Sigmoid colon (tissue), 7 donors: ENCODE data around the gene SLC6A18. TPM values are rescaled to one million over a fixed set of nuclear protein-coding genes. Genes with fewer than 3 reads are reported as not detected.
A peak's percentile ranks its signal among the peaks of the same experiment; 100 is the strongest.

Experiments used
- DNase-seq: peaks from one replicate; pipeline ENCODE4 v3.0.0-alpha.2; 2019
- H3K27ac ChIP-seq, 4 donors: fragments of 200-600 bp; sonication (generic); one replicate each; pipeline ENCODE4 v1.5.1; 2016 to 2019; ENCODE audit warnings: mild to moderate bottlenecking in 1 of 4
- H3K27me3 ChIP-seq, 3 donors: fragments of 200-600 bp; sonication (generic); one replicate each; pipeline ENCODE4 v1.5.1; 2019; ENCODE audit warnings: mild to moderate bottlenecking in 1 of 3
- H3K36me3 ChIP-seq, 4 donors: fragments of 200-600 bp; sonication (generic); one replicate each; pipeline ENCODE4 v1.5.1; 2016 to 2019
- H3K4me1 ChIP-seq, 4 donors: fragments of 200-600 bp; sonication (generic); one replicate each; pipeline ENCODE4 v1.5.1; 2017 to 2019
- H3K4me3 ChIP-seq, 4 donors: fragments of 200-600 bp; sonication (generic); one replicate each; pipeline ENCODE4 v1.5.1; 2017 to 2019; ENCODE audit warnings: mild to moderate bottlenecking in 2 of 4, moderate library complexity in 1 of 4
- H3K9me3 ChIP-seq, 4 donors: fragments of 200-600 bp in 3 of 4; sonication (generic) in 3 of 4; one replicate each; pipeline versions ENCODE4 v1.5.1 to v1.6.1; 2013 to 2019
- POLR2AphosphoS5 ChIP-seq, 4 donors: sonication (generic); formaldehyde crosslinking; IDR thresholded peaks; one replicate each; pipeline ENCODE4 v1.6.1; 2017; ENCODE audit warnings: antibody characterized with exemption in 4 of 4
- WGBS, 2 donors: extraction: QIAGEN DNeasy Blood & Tissue Kit; methylation state at CpG; one replicate each; pipeline ENCODE4 v1.1.7; 2013; 5-methylcytosine and 5-hydroxymethylcytosine counted together
- intact Hi-C: fragments of 100-400 bp; cut with DNase I; formaldehyde crosslinking; loops from one replicate; pipeline ENCODE4 v1.15.1; 2023
- polyA plus RNA-seq, 3 donors: library from polyadenylated mRNA; stranded (reverse); fragments of 200-250 nt; gene quantifications; one replicate each; pipeline ENCODE4 v1.2.3, GENCODE V29; 2013
- total RNA-seq, 4 donors: library from RNA; depleted of rRNA; stranded (reverse); fragments of >200 nt; gene quantifications; one replicate each; pipeline ENCODE4 v1.1.0, GENCODE V29; 2016
- donor health status: healthy with polysubstance abuse.
- donor health status: Bipolar disorder and iron deficiency.
- donor health status: healthy.

SLC6A18 gene
- total and polyA plus RNA-seq, 7 donors = 0.07 TPM; not detected in 6

DNA sequence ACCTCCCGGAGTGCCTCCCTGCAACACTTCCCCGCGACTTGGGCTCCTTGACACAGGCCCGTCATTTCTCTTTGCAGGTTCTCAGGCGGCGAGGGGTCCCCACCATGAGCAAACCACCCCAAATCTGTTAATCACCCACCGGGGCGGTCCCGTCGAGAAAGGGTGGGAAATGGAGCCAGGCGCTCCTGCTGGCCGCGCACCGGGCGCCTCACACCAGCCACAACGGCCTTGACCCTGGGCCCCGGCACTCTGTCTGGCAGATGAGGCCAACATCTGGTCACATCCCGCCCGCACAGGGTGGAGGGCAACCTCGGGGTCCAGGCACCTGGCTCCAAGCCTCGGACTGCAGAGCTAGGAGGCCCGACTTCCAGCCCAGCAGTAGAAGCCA, 70.5 kb downstream of the SLC6A18 start:
- intact Hi-C loops = no loop called here
- 60 to 81% methylated on average over 22 of the region's 22 CpGs for WGBS, 2 donors
- H3K27ac ChIP-seq = no peak overlapping the region
- H3K4me1 ChIP-seq = peaks cover 0 to 9% (median 0%) of the 10 kb centered on the region in 4 donors
- no peaks in the 10 kb centered on the region for H3K9me3 ChIP-seq
- DNase-seq = peak; percentile 60
- peaks cover 14 to 59% (median 30%) of the 10 kb centered on the region in 3 donors for H3K27me3 ChIP-seq
- TF ChIP-seq POLR2AphosphoS5 (IDR thresholded peaks at IDR 0.05) = no peak
- no peak overlapping the region for H3K4me3 ChIP-seq
- no peaks in the 10 kb centered on the region for H3K36me3 ChIP-seq

Other genes with a start within 250 kb of the SLC6A18 start
- gene NKD2, start 216.6 kb upstream of the SLC6A18 start, total RNA-seq = 1 to 10 TPM in 3 of 4 donors, under 1 TPM in 1; 0.71 to 4.4 (median 2.0) TPM
- 1 to 10 TPM in 2 of 3 donors, under 1 TPM in 1; 0.60 to 4.0 (median 1.8) TPM for gene NKD2, start 216.6 kb upstream of the SLC6A18 start, polyA plus RNA-seq
- 10 to 100 TPM; 12.5 to 23.5 (median 18.4) TPM for gene SLC12A7, start 113.3 kb upstream of the SLC6A18 start, total RNA-seq
- gene SLC12A7, start 113.3 kb upstream of the SLC6A18 start, polyA plus RNA-seq = 10 to 100 TPM in 2 of 3 donors, 1 to 10 TPM in 1; 7.2 to 54.3 (median 10.9) TPM
- gene SLC6A19, start 23.8 kb upstream of the SLC6A18 start, total RNA-seq = not detected
- 1 to 10 TPM in 1 of 3 donors, under 1 TPM in 2; 0.80 to 6.6 (median 0.92) TPM for gene SLC6A19, start 23.8 kb upstream of the SLC6A18 start, polyA plus RNA-seq
- not detected for gene TERT, start 69.7 kb downstream of the SLC6A18 start, total RNA-seq
- 1 to 10 TPM in 1 of 3 donors, not detected in 2; 2.9 TPM for gene TERT, start 69.7 kb downstream of the SLC6A18 start, polyA plus RNA-seq
- gene CLPTM1L, start 119.7 kb downstream of the SLC6A18 start, total RNA-seq = 10 to 100 TPM; 49.5 to 67.8 (median 58.9) TPM
- 10 to 100 TPM; 33.1 to 90.5 (median 33.6) TPM for gene CLPTM1L, start 119.7 kb downstream of the SLC6A18 start, polyA plus RNA-seq
- gene SLC6A3, start 220.1 kb downstream of the SLC6A18 start, total RNA-seq = not detected
- gene SLC6A3, start 220.1 kb downstream of the SLC6A18 start, polyA plus RNA-seq = under 1 TPM in 1 of 3 donors, not detected in 2; 0.06 TPM